ENCODE results near the gene ZKSCAN5.
"Not testable (repeated sequence)": the region's sequence is repeated elsewhere in the genome, so short reads cannot be mapped to it uniquely, and the experiment has no call there.

The ZKSCAN5 gene

GRCh38 chr7:99554939-99555338 is 50.5 kb downstream of the ZKSCAN5 start:
- no peak for DNase-seq (ENCODE audit: low read depth)

GRCh38 chr7:99557196-99557607 is 52.7 kb downstream of the ZKSCAN5 start:
- no peak for DNase-seq (ENCODE audit: low read depth)

GRCh38 chr7:99557940-99558305 is 53.5 kb downstream of the ZKSCAN5 start:
- no peak for DNase-seq (ENCODE audit: low read depth)

GRCh38 chr7:99558306-99559174 is 54.1 kb downstream of the ZKSCAN5 start, which contains the start of gene ZNF655:
Gene ZNF655 (plus strand): TSS chr7:99558642. CDS start chr7:99560560, 1,918 bp downstream.
- no peak for DNase-seq (ENCODE audit: low read depth)

- no peak for DNase-seq (ENCODE audit: low read depth)
Measured at GRCh38 chr7:99559175-99559915, 54.9 kb downstream of the ZKSCAN5 start.

- no peak for DNase-seq (ENCODE audit: low read depth)
Measured at GRCh38 chr7:99560834-99561736, 56.6 kb downstream of the ZKSCAN5 start.

- no peak for DNase-seq (ENCODE audit: low read depth)
Measured at GRCh38 chr7:99561737-99562051, 57.2 kb downstream of the ZKSCAN5 start.

GRCh38 chr7:99562114-99562784 is 57.8 kb downstream of the ZKSCAN5 start:
- no peak for DNase-seq (ENCODE audit: low read depth)

GRCh38 chr7:99562832-99563231 is 58.4 kb downstream of the ZKSCAN5 start:
- DNase-seq (ENCODE audit: low read depth), result peak; percentile 94

GRCh38 chr7:99563650-99564049 is 59.2 kb downstream of the ZKSCAN5 start:
- no peak for DNase-seq (ENCODE audit: low read depth)

GRCh38 chr7:99568770-99569169 is 64.3 kb downstream of the ZKSCAN5 start:
- DNase-seq (ENCODE audit: low read depth), result not testable (repeated sequence)

GRCh38 chr7:99571768-99572167 is 67.3 kb downstream of the ZKSCAN5 start:
- DNase-seq (ENCODE audit: low read depth), result no peak

GRCh38 chr7:99573257-99573656 is 68.8 kb downstream of the ZKSCAN5 start:
- DNase-seq (ENCODE audit: low read depth), result no peak

- no peak for DNase-seq (ENCODE audit: low read depth)
Measured at GRCh38 chr7:99576251-99576650, 71.8 kb downstream of the ZKSCAN5 start.

GRCh38 chr7:99579281-99579955 is 75.0 kb downstream of the ZKSCAN5 start:
- DNase-seq (ENCODE audit: low read depth), result no peak

GRCh38 chr7:99579956-99580777 is 75.7 kb downstream of the ZKSCAN5 start:
- no peak for DNase-seq (ENCODE audit: low read depth)

- not testable (repeated sequence) for DNase-seq (ENCODE audit: low read depth)
Measured at GRCh38 chr7:99580778-99581332, 76.4 kb downstream of the ZKSCAN5 start.
